B cell (primary cell): Measurements from ENCODE around the gene DBX1. TPM values are rescaled to one million over a fixed set of nuclear protein-coding genes. Genes with fewer than 3 reads are reported as not detected.
"Not testable (repeated sequence)": the region's sequence is repeated elsewhere in the genome, so short reads cannot be mapped to it uniquely, and the experiment has no call there.

Experiments used
- ATAC-seq: fragments of 200-7000 bp; cut with Tn5 transposase; one replicate; pipeline ENCODE4 v1.10.0; 2021; ENCODE audit warnings: low read depth, mild to moderate bottlenecking, moderate number of reproducible peaks, moderate library complexity
- CTCF ChIA-PET: fragments of 350-600 bp; sonication (Branson Sonifier 250); formaldehyde crosslinking; loops from one replicate; lab custom pipeline; 2021; ENCODE audit warnings: antibody characterized with exemption, inconsistent platforms; lab: Charles Lee
- POLR2A ChIA-PET: fragments of 350-600 bp; sonication (Branson Sonifier 250); formaldehyde crosslinking; loops from one replicate; lab custom pipeline; 2021; ENCODE audit warnings: antibody characterized with exemption; lab: Charles Lee
- DNase-seq: peaks from one replicate; pipeline ENCODE4 v3.0.0; 2013
- H2AFZ ChIP-seq: 2 replicates; pipeline ENCODE4 v1.6.1; 2012; ENCODE audit warnings: mild to moderate bottlenecking, low read depth, low read length; ENCODE audit not compliant: insufficient read depth, poor library complexity, severe bottlenecking
- H3K27ac ChIP-seq, 2 donors: 1 replicate in 1 of 2; 2 replicates in 1 of 2; pipeline ENCODE4 v1.5.1; 2012 to 2013; ENCODE audit warnings: low read length in 2 of 2, mild to moderate bottlenecking in 2 of 2, moderate library complexity in 1 of 2
- H3K27me3 ChIP-seq, 4 experiments: fragments of 200-600 bp in 1 of 4; sonication (generic) in 1 of 4; replicated peaks in 1 of 4; 1 replicate in 2 of 4; 2 replicates in 2 of 4; pipeline versions ENCODE4 v1.6.1 to v1.7.0; 2013 to 2016; ENCODE audit warnings: low read length in 3 of 4, mild to moderate bottlenecking in 2 of 4, mixed read lengths in 1 of 4, moderate library complexity in 1 of 4; ENCODE audit not compliant: insufficient read depth in 4 of 4, control insufficient read depth in 3 of 4; ENCODE audit errors: control extremely low read depth in 1 of 4
- H3K36me3 ChIP-seq, 2 experiments: replicated peaks in 1 of 2; 1 replicate in 1 of 2; 2 replicates in 1 of 2; pipeline versions ENCODE4 v1.6.1 to v1.7.1; 2013; ENCODE audit warnings: low read length in 1 of 2; ENCODE audit not compliant: insufficient read depth in 2 of 2, control insufficient read depth in 1 of 2; ENCODE audit errors: control extremely low read depth in 1 of 2, extremely low read depth in 1 of 2
- H3K4me1 ChIP-seq, 2 donors: fragments of 200-600 bp in 1 of 2; sonication (generic) in 1 of 2; 1 replicate in 1 of 2; 2 replicates in 1 of 2; pipeline versions ENCODE4 v1.5.1 to v1.6.1; 2013 to 2017; ENCODE audit warnings: low read length in 2 of 2; ENCODE audit not compliant: control insufficient read depth in 2 of 2, insufficient read depth in 2 of 2
- H3K4me2 ChIP-seq: replicated peaks from 2 replicates; pipeline ENCODE3; 2012; ENCODE audit warnings: mild to moderate bottlenecking, low read depth, low read length; ENCODE audit not compliant: poor library complexity, severe bottlenecking
- H3K4me3 ChIP-seq, 5 experiments: fragments of 200-600 bp in 1 of 5; sonication (generic) in 1 of 5; 1 replicate in 3 of 5; 2 replicates in 2 of 5; pipeline versions ENCODE4 v1.5.1 to v1.7.0; 2011 to 2016; ENCODE audit warnings: low read length in 4 of 5, mild to moderate bottlenecking in 4 of 5, low read depth in 2 of 5, control low read depth in 1 of 5, moderate library complexity in 1 of 5; ENCODE audit not compliant: insufficient read depth in 1 of 5; ENCODE audit errors: control extremely low read depth in 1 of 5, extremely low read depth in 1 of 5
- H3K79me2 ChIP-seq: fragments of 200-600 bp; sonication (generic); one replicate; pipeline ENCODE4 v1.6.0; 2016; ENCODE audit warnings: low read length; ENCODE audit not compliant: control insufficient read depth, insufficient read depth
- H3K9ac ChIP-seq: fragments of 200-600 bp; sonication (generic); 2 replicates; pipeline ENCODE4 v1.6.1; 2017; ENCODE audit warnings: mild to moderate bottlenecking, low read length, moderate library complexity
- H3K9me3 ChIP-seq, 3 donors: one replicate each; pipeline versions ENCODE4 v1.6.1 to v1.7.1; 2013; ENCODE audit warnings: low read length in 2 of 3; ENCODE audit not compliant: control insufficient read depth in 2 of 3, insufficient read depth in 1 of 3; ENCODE audit errors: control extremely low read depth in 1 of 3
- H4K20me1 ChIP-seq: 2 replicates; pipeline ENCODE4 v1.6.0; 2012; ENCODE audit warnings: mild to moderate bottlenecking, low read length; ENCODE audit not compliant: insufficient read depth, control insufficient read depth, poor library complexity, severe bottlenecking
- H3K27ac Mint-ChIP-seq: one replicate; pipeline ENCODE4 v1.8.0; 2021; ENCODE audit warnings: mixed read lengths
- H3K27me3 Mint-ChIP-seq: one replicate; pipeline ENCODE4 v1.8.0; 2021; ENCODE audit warnings: mixed read lengths
- H3K4me1 Mint-ChIP-seq: one replicate; pipeline ENCODE4 v1.8.0; 2021; ENCODE audit warnings: mixed read lengths
- H3K4me3 Mint-ChIP-seq: one replicate; pipeline ENCODE4 v1.8.0; 2021; ENCODE audit warnings: mixed read lengths
- H3K9me3 Mint-ChIP-seq: one replicate; pipeline ENCODE4 v1.8.0; 2022; ENCODE audit warnings: mixed read lengths; ENCODE audit not compliant: insufficient read depth
- CTCF ChIP-seq: fragments of 200-600 bp; IDR thresholded peaks from one replicate; pipeline ENCODE4 v1.8.0; 2022; ENCODE audit warnings: antibody characterized with exemption, mild to moderate bottlenecking
- EZH2 ChIP-seq: IDR thresholded peaks from 2 replicates; pipeline ENCODE4 v1.6.1; 2012; ENCODE audit warnings: borderline replicate concordance, low read depth, mild to moderate bottlenecking, moderate library complexity, low read length; ENCODE audit not compliant: insufficient read depth, poor library complexity, severe bottlenecking
- WGBS: methylation state at CpG from one replicate; pipeline ENCODE4 v1.1.5; 2013; ENCODE audit warnings: missing lambda C conversion rate; ENCODE audit not compliant: insufficient coverage; 5-methylcytosine and 5-hydroxymethylcytosine counted together
- intact Hi-C: fragments of 100-400 bp; cut with micrococcal nuclease; formaldehyde crosslinking; loops from one replicate; pipeline ENCODE4 v1.10.0; 2022
- polyA plus RNA-seq: library from polyadenylated mRNA; depleted of rRNA; stranded (reverse); fragments of >200 nt; gene quantifications from 2 replicates; pipeline ENCODE4 v1.2.3, GENCODE V29; 2012
- total RNA-seq, 2 donors: library from RNA; stranded (reverse); fragments of 120-200 nt in 1 of 2; gene quantifications; 1 replicate in 1 of 2; 2 replicates in 1 of 2; pipeline versions ENCODE4 v1.2.3 to v1.2.4, GENCODE V29; 2013 to 2022

Gene DBX1
- total and polyA plus RNA-seq, 2 donors (not counting 1 experiment from before 2014, with no cell fraction given), result not detected

DNA sequence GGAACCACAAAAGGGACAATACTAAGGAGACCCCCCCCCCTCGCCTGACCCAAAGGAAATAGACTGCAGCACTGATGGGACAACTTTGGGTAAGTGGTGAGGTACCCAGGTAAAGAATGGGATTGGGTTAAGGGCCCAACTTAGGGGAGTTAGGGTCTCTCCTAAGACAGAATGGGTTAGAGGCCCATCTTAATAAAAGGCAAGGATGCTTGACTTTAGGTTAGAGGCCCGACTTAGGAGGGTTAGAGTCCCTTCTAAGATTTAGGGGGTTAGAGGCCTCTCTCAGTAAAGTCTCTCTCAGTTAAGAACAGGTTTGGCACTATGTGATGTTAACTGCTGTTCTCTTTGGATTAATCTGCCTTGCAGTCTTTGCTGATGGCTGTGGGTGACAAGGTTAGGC, 41.0 kb upstream of the DBX1 start:
- no peak for TF ChIP-seq EZH2
- TF ChIP-seq CTCF, result no peak
- Histone ChIP-seq H3K27me3 (peaks cover 0 to 5% (median 2%) of the 10 kb centered on the region in 4 experiments), H3K79me2 (no peaks in the 10 kb centered on the region), H4K20me1 (no peaks in the 10 kb centered on the region), H3K4me1 (no peaks in the 10 kb centered on the region), H3K4me3 (no peak overlapping the region), H3K36me3 (no peaks in the 10 kb centered on the region), H3K27ac (no peak overlapping the region), H3K9ac (no peak overlapping the region), H3K9me3 (no peaks in the 10 kb centered on the region), H3K4me2 (no peak overlapping the region), H2AFZ (no peak overlapping the region)
- POLR2A ChIA-PET, result no interaction called here
- Mint-ChIP-seq H3K9me3 (no peaks in the 10 kb centered on the region), H3K4me1 (no peaks in the 10 kb centered on the region), H3K4me3 (no peak overlapping the region), H3K27me3 (peaks cover 21% of the 10 kb centered on the region), H3K27ac (no peak overlapping the region)
- intact Hi-C loops, result no loop called here
- DNase-seq, result no peak
- ATAC-seq, result no peak
- CTCF ChIA-PET, result no interaction called here
- 33% methylated on average over 1 of the region's 2 CpGs for WGBS

DNA sequence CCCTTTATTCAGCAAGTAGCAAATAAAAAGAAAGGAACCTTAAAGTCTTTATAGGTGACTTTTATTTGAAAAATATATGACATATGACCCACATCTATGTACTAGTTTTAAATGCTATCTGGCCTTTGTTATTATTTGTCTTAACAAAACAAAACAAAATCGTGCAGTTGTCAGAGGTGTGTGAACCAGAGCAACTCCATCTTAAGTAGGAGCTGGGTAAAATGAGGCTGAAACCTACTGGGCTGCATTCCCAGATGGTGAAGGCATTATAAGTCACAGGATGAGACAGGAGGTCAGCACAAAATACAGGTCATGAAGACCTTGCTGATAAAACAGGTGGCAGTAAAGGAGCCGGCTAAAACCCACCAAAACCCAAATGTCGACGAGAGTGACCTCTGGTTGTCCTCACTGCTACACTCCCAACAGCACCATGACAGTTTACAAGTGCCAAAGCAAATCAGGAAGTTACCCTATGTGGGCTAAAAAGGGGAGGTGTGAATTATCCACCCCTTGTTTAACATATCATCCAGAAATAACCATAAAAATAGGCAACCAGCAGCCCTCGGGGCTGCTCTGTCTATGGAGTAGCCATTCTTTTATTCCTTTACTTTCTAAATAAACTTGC, 40.2 kb upstream of the DBX1 start:
- not testable (repeated sequence) for H3K4me2 ChIP-seq

More for the DNA sequence above, 40.2 kb upstream of the DBX1 start:
- H4K20me1 ChIP-seq, H3K27ac ChIP-seq, H3K27ac Mint-ChIP-seq, DNase-seq, intact Hi-C loops, POLR2A ChIA-PET, H3K4me3 ChIP-seq, H3K27me3 ChIP-seq, H3K9ac ChIP-seq, H2AFZ ChIP-seq, H3K9me3 Mint-ChIP-seq, ATAC-seq, H3K4me1 ChIP-seq, H3K4me3 Mint-ChIP-seq, CTCF ChIA-PET, H3K79me2 ChIP-seq, H3K4me1 Mint-ChIP-seq, H3K9me3 ChIP-seq, H3K36me3 ChIP-seq: not testable (repeated sequence)
- WGBS, result 27% methylated on average over 2 of the region's 5 CpGs
- H3K27me3 Mint-ChIP-seq, result peaks cover 19% of the 10 kb centered on the region
